GM13976 (cell line): ENCODE data around the gene ATXN7L1.

Source experiments
- DNase-seq: peaks from one replicate; pipeline ENCODE4 v3.0.0; 2012; ENCODE audit warnings: low spot score
- CTCF ChIP-seq: IDR thresholded peaks from 2 replicates; pipeline ENCODE4 v1.5.1; 2012; ENCODE audit warnings: borderline replicate concordance, mild to moderate bottlenecking; ENCODE audit not compliant: insufficient read depth; ENCODE audit errors: extremely low read depth, missing control alignments, control extremely low read depth
- in situ Hi-C: fragments of 300-500 bp; cut with MboI; formaldehyde crosslinking; loops from one replicate; pipeline ENCODE4 v1.12.0; 2022; ENCODE audit warnings: low sequenced_read_pairs, mixed read lengths, inconsistent platforms; ENCODE audit not compliant: unreplicated experiment

The ATXN7L1 gene

GRCh38 chr7:105738133-105738532 is 138.3 kb downstream of the ATXN7L1 start:
- TF ChIP-seq CTCF: no peak
- in situ Hi-C loops: no loop called here
- DNase-seq: no peak

- no peak for TF ChIP-seq CTCF
- no peak for DNase-seq
- in situ Hi-C loops: no loop called here
These were observed 142.2 kb downstream of the ATXN7L1 start for GRCh38 chr7:105734233-105734632.

- DNase-seq: no peak
- in situ Hi-C loops: no loop called here
- no peak for TF ChIP-seq CTCF
These were observed 145.4 kb downstream of the ATXN7L1 start for GRCh38 chr7:105731042-105731441.

- in situ Hi-C loops: no loop called here
These were observed 148.4 kb downstream of the ATXN7L1 start for GRCh38 chr7:105728028-105728427.

GRCh38 chr7:105724688-105725087 is 151.7 kb downstream of the ATXN7L1 start:
- no peak for DNase-seq
- in situ Hi-C loops: no loop called here
- TF ChIP-seq CTCF: no peak

More at GRCh38 chr7:105728028-105728427, 148.4 kb downstream of the ATXN7L1 start:
- DNase-seq: no peak
- TF ChIP-seq CTCF: no peak

- DNase-seq: no peak
- TF ChIP-seq CTCF: no peak
- in situ Hi-C loops: no loop called here
These were observed 152.8 kb downstream of the ATXN7L1 start for GRCh38 chr7:105723572-105723971.
